ENCODE measurements around the gene NTF3. TPM values are rescaled to one million over a fixed set of nuclear protein-coding genes. Genes with fewer than 3 reads are reported as not detected.

The NTF3 gene
- total and polyA plus RNA-seq, 2 of the 8 experiments (the other 6 are each of a cell fraction or from before 2014, with no cell fraction given) = 1.4 to 2.3 TPM

DNA sequence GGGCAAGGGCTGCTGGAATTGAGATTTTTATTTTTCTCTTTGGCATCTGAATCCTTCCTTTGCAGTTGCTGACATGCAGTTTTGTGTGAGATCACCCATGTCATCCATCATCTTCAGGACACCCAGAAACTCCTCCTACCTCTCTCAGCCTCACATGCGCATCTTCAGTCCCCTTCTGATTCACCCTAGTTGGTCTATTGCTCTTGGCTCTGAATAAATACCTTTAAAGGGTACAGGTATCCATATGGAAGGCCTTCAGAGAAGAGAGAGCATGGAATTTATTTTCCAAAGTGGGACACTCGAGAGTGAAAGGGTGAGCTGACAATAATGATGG lies 41.8 kb downstream of the NTF3 start:
- Histone ChIP-seq H3K79me1 (ENCODE audit: low read depth, low read length) (no peaks in the 10 kb centered on the region), H2BK5ac (ENCODE audit: low read depth, low read length) (no peak overlapping the region), H3K23ac (ENCODE audit: insufficient read length) (no peak overlapping the region), H3K9me3 (ENCODE audit: insufficient read depth in 2 of 2, low read depth in 1 of 2, low read length in 1 of 2) (no peaks in the 10 kb centered on the region), H2AFZ (ENCODE audit: low read length) (no peak overlapping the region), H4K5ac (ENCODE audit: insufficient read length, low read depth, low read length) (no peak overlapping the region), H3K79me2 (ENCODE audit: control insufficient read depth in 1 of 2, insufficient read depth in 2 of 2, low read length in 2 of 2) (no peaks in the 10 kb centered on the region), H4K91ac (replicated peaks; ENCODE audit: insufficient read length, low read length) (no peak overlapping the region), H3K27ac (ENCODE audit: low read depth, low read length) (no peak overlapping the region), H2BK120ac (replicated peaks; ENCODE audit: low read depth, low read length) (no peak overlapping the region), H3K4me3 (ENCODE audit: extremely low read depth in 1 of 4, insufficient read depth in 2 of 4, low read depth in 3 of 4, low read length in 4 of 4) (no peak overlapping the region), H2BK20ac (ENCODE audit: low read length) (no peak overlapping the region), H3K4me2 (ENCODE audit: insufficient read depth in 1 of 2, low read depth in 2 of 2, low read length in 2 of 2) (no peak overlapping the region), H3K18ac (ENCODE audit: extremely low read depth, low read length) (no peak overlapping the region), H3K9ac (replicated peaks in 1 of 4; ENCODE audit: extremely low read depth in 1 of 4, low read depth in 3 of 4, low read length in 3 of 4) (no peak overlapping the region), H2BK12ac (ENCODE audit: low read depth, low read length) (no peak overlapping the region), H3K4me1 (replicated peaks in 1 of 4; ENCODE audit: control insufficient read depth in 3 of 4, insufficient read depth in 4 of 4, low read length in 3 of 4) (peaks cover 0 to 5% (median 3%) of the 10 kb centered on the region in 4 experiments; a peak in 3 of 7 replicates), H3K56ac (replicated peaks; ENCODE audit: insufficient read length, low read depth, low read length) (no peak overlapping the region), H3K27me3 (replicated peaks in 1 of 4; ENCODE audit: control insufficient read depth in 3 of 4, extremely low read depth in 1 of 4, insufficient read depth in 3 of 4, low read length in 3 of 4) (no peaks in the 10 kb centered on the region; a peak in 2 of 7 replicates), H2BK15ac (ENCODE audit: low read length) (no peak overlapping the region), H3K36me3 (ENCODE audit: control insufficient read depth in 2 of 4, insufficient read depth in 4 of 4, low read length in 3 of 4) (no peaks in the 10 kb centered on the region), H3K14ac (ENCODE audit: insufficient read length) (no peak overlapping the region), H3K4ac (replicated peaks; ENCODE audit: insufficient read length, low read depth, low read length) (no peak overlapping the region), H2AK5ac (ENCODE audit: low read depth, low read length) (no peak overlapping the region), H3K23me2 (ENCODE audit: low read depth, low read length) (no peaks in the 10 kb centered on the region; the same call in 1 of the 2 replicates), H4K8ac (ENCODE audit: extremely low read depth, insufficient read depth, low read length) (no peak overlapping the region), H4K20me1 (replicated peaks in 1 of 2; ENCODE audit: control insufficient read depth in 1 of 2, insufficient read depth in 2 of 2, low read length in 2 of 2) (no peaks in the 10 kb centered on the region)
- CTCF ChIA-PET (ENCODE audit: partially characterized antibody) = interaction anchor here (0.6 to 1.4 kb wide), 4 partner anchors 12 to 246 kb away, joined by 3 to 6 read pairs (median 3); no protein-coding TSS in a partner anchor
- POLR2A ChIA-PET (ENCODE audit: partially characterized antibody) = interaction anchor here (1.3 kb wide), 1 partner anchor 9 kb away, joined by 3 read pairs; no protein-coding TSS in a partner anchor
- FAIRE-seq (no peak), DNase-seq (ENCODE audit: low read depth in 1 of 2, low spot score in 2 of 2) (no peak)
- 82% methylated on average over 2 of the region's 2 CpGs; no CpG with 5 or more reads in 1 of the 2 experiments for WGBS, 2 experiments (ENCODE audit: extremely low coverage in 1 of 2, insufficient coverage in 1 of 2, insufficient read length in 1 of 2, insufficient replicate concordance in 2 of 2, low coverage in 1 of 2, low lambda C conversion rate in 2 of 2, missing lambda C conversion rate in 1 of 2)
- no peak for TF ChIP-seq RXRA (IDR thresholded peaks at IDR 0.05; ENCODE audit: insufficient read depth, low read depth, low read length)
- TF ChIP-seq ZNF274 (IDR thresholded peaks at IDR 0.05; ENCODE audit: borderline replicate concordance, extremely low read depth, low read length) = no peak
- no peak for TF ChIP-seq EGR1 (IDR thresholded peaks at IDR 0.05; ENCODE audit: borderline replicate concordance, low read depth, low read length)
- TF ChIP-seq, protein P1, sequence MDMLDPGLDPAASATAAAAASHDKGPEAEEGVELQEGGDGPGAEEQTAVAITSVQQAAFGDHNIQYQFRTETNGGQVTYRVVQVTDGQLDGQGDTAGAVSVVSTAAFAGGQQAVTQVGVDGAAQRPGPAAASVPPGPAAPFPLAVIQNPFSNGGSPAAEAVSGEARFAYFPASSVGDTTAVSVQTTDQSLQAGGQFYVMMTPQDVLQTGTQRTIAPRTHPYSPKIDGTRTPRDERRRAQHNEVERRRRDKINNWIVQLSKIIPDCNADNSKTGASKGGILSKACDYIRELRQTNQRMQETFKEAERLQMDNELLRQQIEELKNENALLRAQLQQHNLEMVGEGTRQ (IDR thresholded peaks at IDR 0.05; ENCODE audit: low read length) = no peak
- TF ChIP-seq BACH1 (IDR thresholded peaks at IDR 0.05; ENCODE audit: low read length) = no peak
- TF ChIP-seq, protein P2, sequence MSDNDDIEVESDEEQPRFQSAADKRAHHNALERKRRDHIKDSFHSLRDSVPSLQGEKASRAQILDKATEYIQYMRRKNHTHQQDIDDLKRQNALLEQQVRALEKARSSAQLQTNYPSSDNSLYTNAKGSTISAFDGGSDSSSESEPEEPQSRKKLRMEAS (IDR thresholded peaks at IDR 0.05) = no peak
- TF ChIP-seq SIN3A (conservative IDR thresholded peaks at IDR 0.05 in 1 of 2, IDR thresholded peaks at IDR 0.05 in 1 of 2; ENCODE audit: low read depth in 1 of 2, low read length in 2 of 2) = no peak
- no peak for TF ChIP-seq POU5F1 (IDR thresholded peaks at IDR 0.05; ENCODE audit: low read depth, low read length)
- TF ChIP-seq BCL11A (IDR thresholded peaks at IDR 0.05; ENCODE audit: low read depth in 2 of 2, low read length in 2 of 2) = no peak
- TF ChIP-seq, protein P3, sequence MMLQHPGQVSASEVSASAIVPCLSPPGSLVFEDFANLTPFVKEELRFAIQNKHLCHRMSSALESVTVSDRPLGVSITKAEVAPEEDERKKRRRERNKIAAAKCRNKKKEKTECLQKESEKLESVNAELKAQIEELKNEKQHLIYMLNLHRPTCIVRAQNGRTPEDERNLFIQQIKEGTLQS (IDR thresholded peaks at IDR 0.05; ENCODE audit: insufficient read depth, low read depth, low read length) = no peak
- TF ChIP-seq NRF1 (IDR thresholded peaks at IDR 0.05; ENCODE audit: low read depth, low read length) = no peak
- no peak for TF ChIP-seq KDM1A (IDR thresholded peaks at IDR 0.05; ENCODE audit: borderline replicate concordance, low read length)
- no peak for TF ChIP-seq SP1 (IDR thresholded peaks at IDR 0.05; ENCODE audit: low read depth, low read length)
